B cell (primary cell): ENCODE results near the gene SORT1. TPM values are rescaled to one million over a fixed set of nuclear protein-coding genes. Genes with fewer than 3 reads are reported as not detected.

Experiments used
- ATAC-seq: fragments of 200-7000 bp; cut with Tn5 transposase; one replicate; pipeline ENCODE4 v1.10.0; 2021; ENCODE audit warnings: low read depth, mild to moderate bottlenecking, moderate number of reproducible peaks, moderate library complexity
- CTCF ChIA-PET: fragments of 350-600 bp; sonication (Branson Sonifier 250); formaldehyde crosslinking; loops from one replicate; lab custom pipeline; 2021; ENCODE audit warnings: antibody characterized with exemption, inconsistent platforms; lab: Charles Lee
- POLR2A ChIA-PET: fragments of 350-600 bp; sonication (Branson Sonifier 250); formaldehyde crosslinking; loops from one replicate; lab custom pipeline; 2021; ENCODE audit warnings: antibody characterized with exemption; lab: Charles Lee
- DNase-seq: peaks from one replicate; pipeline ENCODE4 v3.0.0; 2013
- H2AFZ ChIP-seq: 2 replicates; pipeline ENCODE4 v1.6.1; 2012; ENCODE audit warnings: mild to moderate bottlenecking, low read depth, low read length; ENCODE audit not compliant: insufficient read depth, poor library complexity, severe bottlenecking
- H3K27ac ChIP-seq, 2 donors: 1 replicate in 1 of 2; 2 replicates in 1 of 2; pipeline ENCODE4 v1.5.1; 2012 to 2013; ENCODE audit warnings: low read length in 2 of 2, mild to moderate bottlenecking in 2 of 2, moderate library complexity in 1 of 2
- H3K27me3 ChIP-seq, 4 experiments: fragments of 200-600 bp in 1 of 4; sonication (generic) in 1 of 4; replicated peaks in 1 of 4; 1 replicate in 2 of 4; 2 replicates in 2 of 4; pipeline versions ENCODE4 v1.6.1 to v1.7.0; 2013 to 2016; ENCODE audit warnings: low read length in 3 of 4, mild to moderate bottlenecking in 2 of 4, mixed read lengths in 1 of 4, moderate library complexity in 1 of 4; ENCODE audit not compliant: insufficient read depth in 4 of 4, control insufficient read depth in 3 of 4; ENCODE audit errors: control extremely low read depth in 1 of 4
- H3K36me3 ChIP-seq, 2 experiments: replicated peaks in 1 of 2; 1 replicate in 1 of 2; 2 replicates in 1 of 2; pipeline versions ENCODE4 v1.6.1 to v1.7.1; 2013; ENCODE audit warnings: low read length in 1 of 2; ENCODE audit not compliant: insufficient read depth in 2 of 2, control insufficient read depth in 1 of 2; ENCODE audit errors: control extremely low read depth in 1 of 2, extremely low read depth in 1 of 2
- H3K4me1 ChIP-seq, 2 donors: fragments of 200-600 bp in 1 of 2; sonication (generic) in 1 of 2; 1 replicate in 1 of 2; 2 replicates in 1 of 2; pipeline versions ENCODE4 v1.5.1 to v1.6.1; 2013 to 2017; ENCODE audit warnings: low read length in 2 of 2; ENCODE audit not compliant: control insufficient read depth in 2 of 2, insufficient read depth in 2 of 2
- H3K4me2 ChIP-seq: replicated peaks from 2 replicates; pipeline ENCODE3; 2012; ENCODE audit warnings: mild to moderate bottlenecking, low read depth, low read length; ENCODE audit not compliant: poor library complexity, severe bottlenecking
- H3K4me3 ChIP-seq, 5 experiments: fragments of 200-600 bp in 1 of 5; sonication (generic) in 1 of 5; 1 replicate in 3 of 5; 2 replicates in 2 of 5; pipeline versions ENCODE4 v1.5.1 to v1.7.0; 2011 to 2016; ENCODE audit warnings: low read length in 4 of 5, mild to moderate bottlenecking in 4 of 5, low read depth in 2 of 5, control low read depth in 1 of 5, moderate library complexity in 1 of 5; ENCODE audit not compliant: insufficient read depth in 1 of 5; ENCODE audit errors: control extremely low read depth in 1 of 5, extremely low read depth in 1 of 5
- H3K79me2 ChIP-seq: fragments of 200-600 bp; sonication (generic); one replicate; pipeline ENCODE4 v1.6.0; 2016; ENCODE audit warnings: low read length; ENCODE audit not compliant: control insufficient read depth, insufficient read depth
- H3K9ac ChIP-seq: fragments of 200-600 bp; sonication (generic); 2 replicates; pipeline ENCODE4 v1.6.1; 2017; ENCODE audit warnings: mild to moderate bottlenecking, low read length, moderate library complexity
- H3K9me3 ChIP-seq, 3 donors: one replicate each; pipeline versions ENCODE4 v1.6.1 to v1.7.1; 2013; ENCODE audit warnings: low read length in 2 of 3; ENCODE audit not compliant: control insufficient read depth in 2 of 3, insufficient read depth in 1 of 3; ENCODE audit errors: control extremely low read depth in 1 of 3
- H4K20me1 ChIP-seq: 2 replicates; pipeline ENCODE4 v1.6.0; 2012; ENCODE audit warnings: mild to moderate bottlenecking, low read length; ENCODE audit not compliant: insufficient read depth, control insufficient read depth, poor library complexity, severe bottlenecking
- H3K27ac Mint-ChIP-seq: one replicate; pipeline ENCODE4 v1.8.0; 2021; ENCODE audit warnings: mixed read lengths
- H3K27me3 Mint-ChIP-seq: one replicate; pipeline ENCODE4 v1.8.0; 2021; ENCODE audit warnings: mixed read lengths
- H3K4me1 Mint-ChIP-seq: one replicate; pipeline ENCODE4 v1.8.0; 2021; ENCODE audit warnings: mixed read lengths
- H3K4me3 Mint-ChIP-seq: one replicate; pipeline ENCODE4 v1.8.0; 2021; ENCODE audit warnings: mixed read lengths
- H3K9me3 Mint-ChIP-seq: one replicate; pipeline ENCODE4 v1.8.0; 2022; ENCODE audit warnings: mixed read lengths; ENCODE audit not compliant: insufficient read depth
- CTCF ChIP-seq: fragments of 200-600 bp; IDR thresholded peaks from one replicate; pipeline ENCODE4 v1.8.0; 2022; ENCODE audit warnings: antibody characterized with exemption, mild to moderate bottlenecking
- EZH2 ChIP-seq: IDR thresholded peaks from 2 replicates; pipeline ENCODE4 v1.6.1; 2012; ENCODE audit warnings: borderline replicate concordance, low read depth, mild to moderate bottlenecking, moderate library complexity, low read length; ENCODE audit not compliant: insufficient read depth, poor library complexity, severe bottlenecking
- WGBS: methylation state at CpG from one replicate; pipeline ENCODE4 v1.1.5; 2013; ENCODE audit warnings: missing lambda C conversion rate; ENCODE audit not compliant: insufficient coverage; 5-methylcytosine and 5-hydroxymethylcytosine counted together
- intact Hi-C: fragments of 100-400 bp; cut with micrococcal nuclease; formaldehyde crosslinking; loops from one replicate; pipeline ENCODE4 v1.10.0; 2022
- polyA plus RNA-seq: library from polyadenylated mRNA; depleted of rRNA; stranded (reverse); fragments of >200 nt; gene quantifications from 2 replicates; pipeline ENCODE4 v1.2.3, GENCODE V29; 2012
- total RNA-seq, 2 donors: library from RNA; stranded (reverse); fragments of 120-200 nt in 1 of 2; gene quantifications; 1 replicate in 1 of 2; 2 replicates in 1 of 2; pipeline versions ENCODE4 v1.2.3 to v1.2.4, GENCODE V29; 2013 to 2022

Gene SORT1
- total and polyA plus RNA-seq, 2 donors (not counting 1 experiment from before 2014, with no cell fraction given) = 0.13 to 0.25 TPM

- no peak overlapping the region for H3K4me3 ChIP-seq
- no peak for DNase-seq
- no peak overlapping the region for H3K27ac ChIP-seq
- no peaks in the 10 kb centered on the region for H3K9me3 Mint-ChIP-seq
- ChIA-PET CTCF (interaction anchor here (1.2 to 2.2 kb wide), 4 partner anchors 8 to 117 kb away, joined by 3 to 12 read pairs (median 4); partner anchors contain the start of gene PSRC1), POLR2A (no interaction called here)
- no peak for TF ChIP-seq EZH2
- no peak for TF ChIP-seq CTCF
- H3K27me3 Mint-ChIP-seq = peaks cover 76% of the 10 kb centered on the region
- peaks cover 0 to 68% (median 62%) of the 10 kb centered on the region in 4 experiments for H3K27me3 ChIP-seq
- intact Hi-C loops = no loop called here
- H3K4me1 ChIP-seq = peaks cover 34 to 40% of the 10 kb centered on the region in 2 donors
- no peak overlapping the region for H3K9ac ChIP-seq
- no peak overlapping the region for H3K4me2 ChIP-seq
- H3K79me2 ChIP-seq = no peaks in the 10 kb centered on the region
- H3K4me3 Mint-ChIP-seq = no peak overlapping the region
- H4K20me1 ChIP-seq = no peaks in the 10 kb centered on the region
- WGBS = 79% methylated on average over 7 of the region's 10 CpGs
- no peak for ATAC-seq
- H3K4me1 Mint-ChIP-seq = peaks cover 42% of the 10 kb centered on the region
- H3K9me3 ChIP-seq = peaks cover 0 to 5% (median 2%) of the 10 kb centered on the region in 3 donors
- H3K36me3 ChIP-seq = no peaks in the 10 kb centered on the region
- H3K27ac Mint-ChIP-seq = no peak overlapping the region
- H2AFZ ChIP-seq = no peak overlapping the region
Observed at GRCh38 chr1:109392788-109393616, 4.7 kb downstream of the SORT1 start.
